HG03575 (cell line): ENCODE results near the gene LAMTOR2.
"Not testable (repeated sequence)": the region's sequence is repeated elsewhere in the genome, so short reads cannot be mapped to it uniquely, and the experiment has no call there.

Source experiments
- ATAC-seq: cut with Tn5 transposase; IDR thresholded peaks from one replicate; pipeline ENCODE4 v1.9.1; 2021; ENCODE audit not compliant: unreplicated experiment, insufficient number of reproducible peaks, low FRiP score; ENCODE audit errors: extremely low read depth

LAMTOR2 gene

GRCh38 chr1:156054500-156055280, at the start of gene LAMTOR2:
Gene LAMTOR2 (plus strand): TSS chr1:156054782. CDS start chr1:156054890, 108 bp downstream.
- peak; percentile 49 for ATAC-seq

- ATAC-seq: no peak
These were observed 49.6 kb upstream of the LAMTOR2 start for GRCh38 chr1:156004843-156005584.

- no peak for ATAC-seq
These were observed 47.8 kb upstream of the LAMTOR2 start for GRCh38 chr1:156006666-156007376.

GRCh38 chr1:156009404-156009803, 45.2 kb upstream of the LAMTOR2 start:
- ATAC-seq: no peak

GRCh38 chr1:156012051-156012817, 42.3 kb upstream of the LAMTOR2 start:
- peak; percentile 69 for ATAC-seq

GRCh38 chr1:156014829-156015228, 39.8 kb upstream of the LAMTOR2 start:
- no peak for ATAC-seq

- no peak for ATAC-seq
These were observed 34.7 kb upstream of the LAMTOR2 start for GRCh38 chr1:156019946-156020292.

- ATAC-seq: peak; percentile 86
These were observed 34.1 kb upstream of the LAMTOR2 start, which contains the start of gene SSR2 for GRCh38 chr1:156020293-156021092. Gene SSR2 (minus strand): TSS chr1:156020951. CDS start chr1:156020167, 784 bp downstream.

GRCh38 chr1:156021093-156021428, 33.5 kb upstream of the LAMTOR2 start:
- ATAC-seq: no peak

GRCh38 chr1:156021954-156022353, 32.6 kb upstream of the LAMTOR2 start:
- ATAC-seq: no peak

GRCh38 chr1:156024801-156025200, 29.8 kb upstream of the LAMTOR2 start:
- no peak for ATAC-seq

- no peak for ATAC-seq
These were observed 28.7 kb upstream of the LAMTOR2 start for GRCh38 chr1:156025876-156026275.

- ATAC-seq: no peak
These were observed 28.0 kb upstream of the LAMTOR2 start for GRCh38 chr1:156026588-156026987.

- ATAC-seq: no peak
These were observed 21.6 kb upstream of the LAMTOR2 start for GRCh38 chr1:156033011-156033410.

GRCh38 chr1:156034991-156035390, 19.6 kb upstream of the LAMTOR2 start:
- not testable (repeated sequence) for ATAC-seq

- ATAC-seq: no peak
These were observed 11.8 kb upstream of the LAMTOR2 start for GRCh38 chr1:156042828-156043227.

- ATAC-seq: no peak
These were observed 9.5 kb upstream of the LAMTOR2 start for GRCh38 chr1:156045076-156045475.

- no peak for ATAC-seq
These were observed 5.8 kb upstream of the LAMTOR2 start for GRCh38 chr1:156048663-156049258.
